GM12801 (cell line): ENCODE measurements around the gene DDAH1.

ENCODE experiments used
- TF ChIP-seq, protein P1 (sequence below): IDR thresholded peaks from one replicate; pipeline ENCODE4 v1.5.1; 2011; ENCODE audit warnings: control low read depth; ENCODE audit not compliant: insufficient read length; ENCODE audit errors: extremely low read depth

DDAH1 gene

DNA sequence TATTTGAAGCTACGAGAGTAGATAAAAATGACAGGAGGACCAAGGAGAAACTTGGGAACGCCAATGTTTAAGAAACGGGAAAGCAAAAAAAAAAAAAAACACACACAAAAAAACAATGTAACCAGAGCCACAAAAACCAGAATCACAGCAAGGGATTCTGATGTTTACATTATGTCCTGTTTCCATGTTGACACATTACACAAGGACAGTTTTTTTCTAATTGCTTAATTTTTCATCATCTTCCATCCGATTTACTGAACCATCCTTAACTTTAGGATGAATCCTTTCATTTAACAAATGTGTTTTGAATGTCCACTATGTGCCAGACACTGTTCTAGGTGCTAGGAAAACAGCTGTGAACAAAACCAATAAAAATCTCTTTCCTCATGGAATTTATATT lies 187.2 kb downstream of the DDAH1 start:
- TF ChIP-seq, protein P1, sequence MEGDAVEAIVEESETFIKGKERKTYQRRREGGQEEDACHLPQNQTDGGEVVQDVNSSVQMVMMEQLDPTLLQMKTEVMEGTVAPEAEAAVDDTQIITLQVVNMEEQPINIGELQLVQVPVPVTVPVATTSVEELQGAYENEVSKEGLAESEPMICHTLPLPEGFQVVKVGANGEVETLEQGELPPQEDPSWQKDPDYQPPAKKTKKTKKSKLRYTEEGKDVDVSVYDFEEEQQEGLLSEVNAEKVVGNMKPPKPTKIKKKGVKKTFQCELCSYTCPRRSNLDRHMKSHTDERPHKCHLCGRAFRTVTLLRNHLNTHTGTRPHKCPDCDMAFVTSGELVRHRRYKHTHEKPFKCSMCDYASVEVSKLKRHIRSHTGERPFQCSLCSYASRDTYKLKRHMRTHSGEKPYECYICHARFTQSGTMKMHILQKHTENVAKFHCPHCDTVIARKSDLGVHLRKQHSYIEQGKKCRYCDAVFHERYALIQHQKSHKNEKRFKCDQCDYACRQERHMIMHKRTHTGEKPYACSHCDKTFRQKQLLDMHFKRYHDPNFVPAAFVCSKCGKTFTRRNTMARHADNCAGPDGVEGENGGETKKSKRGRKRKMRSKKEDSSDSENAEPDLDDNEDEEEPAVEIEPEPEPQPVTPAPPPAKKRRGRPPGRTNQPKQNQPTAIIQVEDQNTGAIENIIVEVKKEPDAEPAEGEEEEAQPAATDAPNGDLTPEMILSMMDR = no peak

DNA sequence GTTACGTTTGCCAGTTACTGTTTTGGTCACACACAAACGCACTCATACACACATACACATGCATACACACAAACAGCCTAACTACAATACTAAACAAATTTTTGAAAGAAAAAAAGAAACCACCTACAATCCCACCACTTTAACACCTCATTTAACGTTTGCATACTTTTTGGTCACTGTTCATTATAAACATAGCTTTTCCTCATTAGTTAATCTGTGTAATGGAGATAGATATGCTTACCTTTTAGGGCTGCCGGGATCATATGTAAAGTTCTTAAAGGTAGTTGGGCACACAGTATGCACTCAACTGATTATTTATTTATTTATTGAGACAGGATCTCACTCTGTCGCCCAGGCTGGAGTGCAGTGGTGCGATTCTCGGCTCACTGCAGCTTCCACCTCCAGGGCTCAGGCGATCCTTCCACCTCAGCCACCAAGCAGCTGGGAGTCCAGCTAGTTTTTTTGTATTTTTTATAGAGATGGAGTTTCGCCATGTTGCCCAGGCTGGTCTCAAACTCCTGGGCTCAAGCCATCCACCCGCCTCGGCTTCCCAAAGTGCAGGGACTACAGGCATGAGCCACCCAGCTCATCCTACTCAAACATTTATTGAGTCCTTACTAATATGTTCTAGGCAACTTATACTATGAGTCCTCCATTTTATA lies 187.8 kb downstream of the DDAH1 start:
- TF ChIP-seq, protein P1 = no peak

DNA sequence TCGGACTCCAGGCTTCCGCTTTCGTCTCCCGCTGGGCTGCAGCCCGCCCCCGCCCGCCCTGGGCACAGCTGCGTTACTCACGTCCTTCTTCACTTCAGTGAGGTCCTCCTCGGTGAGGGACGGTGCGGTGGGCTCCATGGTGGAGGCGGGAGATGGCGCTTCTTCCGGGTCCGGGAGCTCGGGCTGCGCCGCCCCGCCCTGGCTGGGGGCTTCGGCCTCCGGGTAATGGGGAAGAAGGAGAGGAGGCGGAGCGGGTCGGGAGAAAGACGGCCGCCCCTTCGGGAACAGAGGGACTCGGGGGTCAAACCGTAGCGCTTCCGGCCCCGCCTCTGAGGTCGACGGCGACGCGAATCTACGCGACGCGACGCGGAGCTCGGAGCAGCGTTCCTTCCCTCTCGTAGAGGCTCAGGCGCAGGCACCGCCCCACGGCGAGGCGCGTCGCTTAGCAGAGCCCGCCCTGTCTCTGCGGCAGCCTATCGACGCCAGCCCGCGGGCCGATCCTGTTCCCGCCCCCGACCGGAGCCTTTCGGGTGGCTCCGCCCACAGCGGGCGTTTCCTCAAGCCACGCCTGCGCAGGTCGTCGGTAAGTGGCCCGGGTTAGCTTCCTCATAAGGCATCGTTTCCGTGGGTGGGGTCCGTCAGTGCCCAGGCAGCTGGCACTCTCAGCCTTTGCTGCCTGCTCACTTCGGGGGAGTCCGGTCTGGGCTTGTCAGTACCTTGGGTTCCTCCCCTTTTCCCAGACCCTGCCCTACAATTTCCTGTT lies 188.6 kb downstream of the DDAH1 start, which contains the start of gene BCL10:
TSS of gene BCL10 (minus strand) at position 418 of the 763 bp plus-strand sequence. CDS start at position 138, 280 bp downstream.
- TF ChIP-seq, protein P1 = no peak

DNA sequence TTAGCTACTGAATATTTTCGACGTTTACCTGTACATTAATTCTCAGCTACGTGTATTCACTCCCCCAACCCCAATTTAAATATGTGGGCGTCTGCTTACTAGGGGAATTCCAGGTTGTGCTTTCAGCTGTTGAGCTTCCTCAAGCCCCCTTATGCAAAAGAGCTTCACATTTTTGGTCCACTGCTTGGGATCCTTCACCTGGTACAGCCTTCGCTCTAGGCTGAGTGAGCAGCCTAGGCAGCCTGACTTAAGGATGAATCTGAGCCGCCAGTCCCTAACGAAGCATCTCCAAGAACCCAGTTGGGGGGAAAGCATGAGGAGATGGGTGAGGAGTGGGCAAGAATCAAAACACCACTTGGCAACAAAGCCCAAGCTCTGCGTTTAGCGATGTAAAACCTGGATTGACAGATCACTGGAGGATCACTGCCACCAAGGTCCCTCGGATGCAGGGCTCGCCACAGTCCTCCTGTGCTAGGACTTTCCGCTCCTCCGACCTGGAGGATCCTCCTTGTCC lies 189.2 kb downstream of the DDAH1 start:
- TF ChIP-seq, protein P1 = no peak

DNA sequence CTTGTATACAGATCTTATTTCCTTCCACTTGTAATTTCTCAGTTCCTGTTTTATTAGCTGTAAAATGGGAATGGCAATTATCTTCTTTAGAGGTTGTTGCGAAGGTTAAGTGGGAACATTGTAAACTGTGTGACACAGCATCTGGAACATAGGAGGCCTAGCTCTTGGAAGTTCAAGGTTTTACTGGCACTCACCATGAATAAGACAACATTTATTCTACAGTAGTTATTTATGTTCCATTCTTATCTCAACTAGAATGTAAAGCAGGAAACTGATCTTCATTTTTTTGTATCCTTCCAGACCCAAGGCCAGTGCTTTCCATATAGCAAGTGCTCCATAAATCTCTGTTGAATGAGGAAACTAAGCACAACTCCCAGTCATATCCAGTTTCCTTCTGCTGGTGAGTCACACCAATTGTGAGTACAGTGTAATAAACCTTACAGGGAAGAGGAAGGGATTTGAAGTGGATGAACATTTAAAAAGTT lies 189.9 kb downstream of the DDAH1 start:
- TF ChIP-seq, protein P1 = no peak

DNA sequence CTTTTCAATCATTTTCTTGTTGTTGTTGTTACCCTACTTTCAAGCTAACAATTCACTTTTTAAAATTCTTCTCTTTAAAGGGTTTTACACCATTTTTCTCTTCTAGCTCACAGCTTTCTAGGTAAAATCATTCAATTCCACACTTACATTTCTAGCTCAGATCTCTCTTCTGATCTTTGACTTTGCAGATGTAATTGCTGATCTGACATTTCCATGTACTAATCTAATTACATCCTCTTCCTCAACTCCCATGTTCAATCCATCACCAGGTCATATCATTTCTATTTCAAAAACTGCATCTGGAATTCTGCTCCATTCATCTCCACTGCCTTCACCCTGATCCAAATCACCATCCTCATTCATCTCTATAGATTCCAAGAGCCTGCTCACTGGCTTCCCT lies 191.6 kb downstream of the DDAH1 start:
- TF ChIP-seq, protein P1 = no peak

DNA sequence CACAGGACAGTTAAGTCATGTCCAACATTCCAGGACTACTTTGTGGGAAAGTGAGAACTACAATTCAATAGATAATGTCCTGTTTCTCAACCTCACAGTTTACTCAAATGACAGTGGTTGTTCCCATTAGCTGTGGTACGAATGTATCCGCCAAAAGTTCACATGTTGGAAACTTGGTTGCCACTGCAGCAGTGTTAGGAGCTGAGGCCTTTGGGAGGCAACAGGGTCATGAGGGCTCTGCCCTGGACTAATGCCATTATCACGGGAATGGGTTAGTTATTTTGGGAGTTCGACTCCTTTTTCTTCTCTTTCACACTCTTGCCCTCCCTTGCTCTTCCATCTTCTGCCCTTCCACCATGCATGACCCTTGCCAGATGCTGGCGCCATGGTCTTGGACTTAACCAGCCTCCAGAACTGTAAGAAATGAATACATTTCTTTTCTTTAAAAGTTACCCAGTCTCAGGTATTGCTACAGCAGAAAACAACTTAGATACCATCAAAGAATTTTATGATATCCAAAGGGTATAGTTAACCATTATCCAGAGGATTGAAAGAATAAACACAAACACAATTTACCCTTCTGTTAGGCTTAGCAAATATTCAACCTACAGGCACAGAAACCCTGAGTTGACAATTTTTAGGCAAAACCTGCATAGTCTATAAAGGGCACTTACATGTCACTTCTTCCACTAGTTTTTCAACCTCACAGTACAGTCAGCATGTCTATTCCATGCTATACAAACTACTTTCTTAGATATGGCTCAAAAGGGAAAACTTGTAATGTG lies 196.0 kb downstream of the DDAH1 start:
- TF ChIP-seq, protein P1 = no peak
